Measurements from ENCODE around the gene SUGCT.
"Not testable (repeated sequence)": the region's sequence is repeated elsewhere in the genome, so short reads cannot be mapped to it uniquely, and the experiment has no call there.

Gene SUGCT

GRCh38 chr7:40587419-40587818 is 452.6 kb downstream of the SUGCT start:
- no peak for DNase-seq

GRCh38 chr7:40595129-40595528 is 460.3 kb downstream of the SUGCT start:
- no peak for DNase-seq

GRCh38 chr7:40595832-40596231 is 461.0 kb downstream of the SUGCT start:
- no peak for DNase-seq

- DNase-seq, result no peak
These were observed 462.7 kb downstream of the SUGCT start for GRCh38 chr7:40597517-40597916.

GRCh38 chr7:40598915-40599314 is 464.1 kb downstream of the SUGCT start:
- DNase-seq, result no peak

GRCh38 chr7:40599836-40600235 is 465.0 kb downstream of the SUGCT start:
- DNase-seq, result no peak

GRCh38 chr7:40602351-40602750 is 467.5 kb downstream of the SUGCT start:
- DNase-seq, result not testable (repeated sequence)

- no peak for DNase-seq
These were observed 470.0 kb downstream of the SUGCT start for GRCh38 chr7:40604601-40605438.

- no peak for DNase-seq
These were observed 473.7 kb downstream of the SUGCT start for GRCh38 chr7:40608321-40609075.

GRCh38 chr7:40610461-40610860 is 475.7 kb downstream of the SUGCT start:
- no peak for DNase-seq

- DNase-seq, result no peak
These were observed 476.5 kb downstream of the SUGCT start for GRCh38 chr7:40611095-40611871.

- DNase-seq, result no peak
These were observed 477.5 kb downstream of the SUGCT start for GRCh38 chr7:40612298-40612697.

GRCh38 chr7:40619647-40620046 is 484.8 kb downstream of the SUGCT start:
- no peak for DNase-seq

GRCh38 chr7:40621592-40621998 is 486.8 kb downstream of the SUGCT start:
- DNase-seq, result no peak

GRCh38 chr7:40622941-40623501 is 488.2 kb downstream of the SUGCT start:
- no peak for DNase-seq

GRCh38 chr7:40623863-40624262 is 489.1 kb downstream of the SUGCT start:
- no peak for DNase-seq

GRCh38 chr7:40627361-40627760 is 492.6 kb downstream of the SUGCT start:
- not testable (repeated sequence) for DNase-seq

- no peak for DNase-seq
These were observed 495.1 kb downstream of the SUGCT start for GRCh38 chr7:40629891-40630290.

GRCh38 chr7:40634118-40634517 is 499.3 kb downstream of the SUGCT start:
- DNase-seq, result no peak

- no peak for DNase-seq
These were observed 503.9 kb downstream of the SUGCT start for GRCh38 chr7:40638545-40639320.

- no peak for DNase-seq
These were observed 505.8 kb downstream of the SUGCT start for GRCh38 chr7:40640566-40640965.

- DNase-seq, result no peak
These were observed 506.9 kb downstream of the SUGCT start for GRCh38 chr7:40641701-40642100.

Data from activated CD4-positive, alpha-beta T cell treated with anti-CD3 and anti-CD28 coated beads for 1 hour (primary cell).